ENCODE measurements around the gene FBXW12. TPM values are rescaled to one million over a fixed set of nuclear protein-coding genes. Genes with fewer than 3 reads are reported as not detected.

The FBXW12 gene
- total and polyA plus RNA-seq, 4 donors = not detected

- H3K9ac ChIP-seq (ENCODE audit: low read depth in 1 of 2, low read length in 2 of 2) = no peak overlapping the region
- WGBS = 88% methylated on average over 16 of the region's 16 CpGs
- peak overlapping the region in 1 of 2 donors; percentile 7 for H3K27ac ChIP-seq (ENCODE audit: low read depth in 1 of 2, low read length in 2 of 2)
- DNase-seq (ENCODE audit: low spot score) = no peak
- H3K4me3 ChIP-seq (ENCODE audit: low read depth in 1 of 3, low read length in 3 of 3) = no peak overlapping the region
- peak in 1 of 2 donors; percentile 46 for TF ChIP-seq RAD21 (IDR thresholded peaks at IDR 0.05)
- TF ChIP-seq REST (IDR thresholded peaks at IDR 0.05) = no peak
- H3K36me3 ChIP-seq (ENCODE audit: control insufficient read depth in 4 of 4, insufficient read depth in 3 of 4, low read depth in 1 of 4, low read length in 3 of 4) = peaks cover 0 to 7% (median 0%) of the 10 kb centered on the region in 4 donors
- H3K27me3 ChIP-seq (ENCODE audit: control insufficient read depth in 4 of 4, insufficient read depth in 4 of 4, low read length in 3 of 4) = no peaks in the 10 kb centered on the region
- H3K4me1 ChIP-seq (ENCODE audit: control insufficient read depth in 4 of 4, insufficient read depth in 4 of 4, low read length in 3 of 4) = peaks cover 8 to 42% (median 27%) of the 10 kb centered on the region in 4 donors
- no peaks in the 10 kb centered on the region for H3K9me3 ChIP-seq (ENCODE audit: control insufficient read depth in 4 of 4, low read length in 3 of 4)
Observed at GRCh38 chr3:48432411-48433371, 60.7 kb downstream of the FBXW12 start.

- Histone ChIP-seq H3K9ac (ENCODE audit: low read depth in 1 of 2, low read length in 2 of 2) (no peak overlapping the region), H3K27me3 (ENCODE audit: control insufficient read depth in 4 of 4, insufficient read depth in 4 of 4, low read length in 3 of 4) (no peaks in the 10 kb centered on the region), H3K4me3 (ENCODE audit: low read depth in 1 of 3, low read length in 3 of 3) (no peak overlapping the region), H3K27ac (ENCODE audit: low read depth in 1 of 2, low read length in 2 of 2) (no peak overlapping the region), H3K9me3 (ENCODE audit: control insufficient read depth in 4 of 4, low read length in 3 of 4) (no peaks in the 10 kb centered on the region), H3K4me1 (ENCODE audit: control insufficient read depth in 4 of 4, insufficient read depth in 4 of 4, low read length in 3 of 4) (peaks cover 8 to 35% (median 22%) of the 10 kb centered on the region in 4 donors), H3K36me3 (ENCODE audit: control insufficient read depth in 4 of 4, insufficient read depth in 3 of 4, low read depth in 1 of 4, low read length in 3 of 4) (peaks cover 0 to 7% (median 0%) of the 10 kb centered on the region in 4 donors)
- TF ChIP-seq JUND (IDR thresholded peaks at IDR 0.05) = no peak
- no peak for TF ChIP-seq MAX (IDR thresholded peaks at IDR 0.05)
- TF ChIP-seq HNF4G (IDR thresholded peaks at IDR 0.05) = no peak
- DNase-seq (ENCODE audit: low spot score) = no peak
- 87% methylated on average over 12 of the region's 12 CpGs for WGBS
Observed at GRCh38 chr3:48433472-48434118, 61.6 kb downstream of the FBXW12 start.

GRCh38 chr3:48434591-48435222 lies 62.7 kb downstream of the FBXW12 start:
- TF ChIP-seq JUND (IDR thresholded peaks at IDR 0.05) (no peak), HNF4G (IDR thresholded peaks at IDR 0.05) (no peak), FOXA2 (IDR thresholded peaks at IDR 0.05) (no peak), RXRA (IDR thresholded peaks at IDR 0.05) (no peak), REST (IDR thresholded peaks at IDR 0.05) (no peak), YY1 (IDR thresholded peaks at IDR 0.05) (no peak), ATF3 (IDR thresholded peaks at IDR 0.05) (no peak), RAD21 (IDR thresholded peaks at IDR 0.05) (no peak), CTCF (IDR thresholded peaks at IDR 0.05; ENCODE audit: low read depth, low read length, missing input control) (no peak), GABPA (IDR thresholded peaks at IDR 0.05 in 1 of 2, conservative IDR thresholded peaks at IDR 0.05 in 1 of 2) (no peak), FOXA1 (IDR thresholded peaks at IDR 0.05) (no peak)
- WGBS = 71% methylated on average over 15 of the region's 15 CpGs
- Histone ChIP-seq H3K4me3 (ENCODE audit: low read depth in 1 of 3, low read length in 3 of 3) (no peak overlapping the region), H3K27me3 (ENCODE audit: control insufficient read depth in 4 of 4, insufficient read depth in 4 of 4, low read length in 3 of 4) (no peaks in the 10 kb centered on the region), H3K36me3 (ENCODE audit: control insufficient read depth in 4 of 4, insufficient read depth in 3 of 4, low read depth in 1 of 4, low read length in 3 of 4) (peaks cover 0 to 7% (median 0%) of the 10 kb centered on the region in 4 donors), H3K9ac (ENCODE audit: low read depth in 1 of 2, low read length in 2 of 2) (no peak overlapping the region), H3K4me1 (ENCODE audit: control insufficient read depth in 4 of 4, insufficient read depth in 4 of 4, low read length in 3 of 4) (peaks cover 10 to 44% (median 25%) of the 10 kb centered on the region in 4 donors), H3K27ac (ENCODE audit: low read depth in 1 of 2, low read length in 2 of 2) (no peak overlapping the region), H3K9me3 (ENCODE audit: control insufficient read depth in 4 of 4, low read length in 3 of 4) (no peaks in the 10 kb centered on the region)
- no peak for DNase-seq (ENCODE audit: low spot score)
